GM12878 (cell line): ENCODE data around the gene IZUMO1. TPM values are rescaled to one million over a fixed set of nuclear protein-coding genes. Genes with fewer than 3 reads are reported as not detected.

Experiments used
- ATAC-seq: fragments of 200-7000 bp; cut with Tn5 transposase; 3 replicates; pipeline ENCODE4 v1.9.1; 2020; ENCODE audit warnings: mild to moderate bottlenecking, moderate library complexity
- BruUV-seq: library from RNA; stranded (reverse); fragments of 400-500 nt; replicated peaks from 2 replicates; lab custom pipeline; 2021; lab: Mats Ljungman, UMichigan
- CTCF ChIA-PET: fragments of 300-600 bp; sonication (Branson Sonifier 250); formaldehyde crosslinking; extraction: SDS; loops from one replicate; lab custom pipeline; 2021; ENCODE audit warnings: inconsistent platforms; lab: Yijun Ruan, JAX
- POLR2A ChIA-PET: fragments of 350-600 bp; formaldehyde crosslinking; extraction: SDS; loops from one replicate; lab custom pipeline; 2021; ENCODE audit warnings: inconsistent platforms; lab: Charles Lee
- RAD21 ChIA-PET: fragments of 300-600 bp; sonication (Branson Sonifier 250); formaldehyde crosslinking; loops from one replicate; lab custom pipeline; 2023; ENCODE audit warnings: antibody characterized with exemption; ENCODE audit not compliant: unreplicated experiment; lab: Charles Lee
- SMC1A ChIA-PET: fragments of 300-600 bp; sonication (Branson Sonifier 250); formaldehyde crosslinking; loops from one replicate; lab custom pipeline; 2023; ENCODE audit not compliant: unreplicated experiment, uncharacterized antibody; lab: Charles Lee
- DNase-seq: peaks from one replicate; pipeline ENCODE4 v3.0.0-alpha.2; 2011; ENCODE audit warnings: low read depth, low spot score
- FAIRE-seq: peaks from 3 replicates; lab custom pipeline; 2011; peaks lifted over from hg19 to GRCh38; lab: Jason Lieb, UNC
- H2AFZ ChIP-seq: 2 replicates; pipeline ENCODE4 v1.6.0; 2011; ENCODE audit warnings: low read depth, low read length, control low read depth; ENCODE audit not compliant: control insufficient read depth
- H3K27ac ChIP-seq: 2 replicates; pipeline ENCODE4 v1.5.1; 2011; ENCODE audit warnings: control low read depth; ENCODE audit not compliant: control insufficient read depth, insufficient read depth
- H3K27me3 ChIP-seq, 2 experiments: replicated peaks in 1 of 2; 2 replicates each; pipeline versions ENCODE4 v1.6.0 to v1.6.1; 2011; ENCODE audit warnings: low read length in 1 of 2; ENCODE audit not compliant: control insufficient read depth in 2 of 2, insufficient read depth in 2 of 2
- H3K36me3 ChIP-seq, 2 experiments: 2 replicates each; pipeline ENCODE4 v1.5.1; 2011; ENCODE audit warnings: low read length in 1 of 2; ENCODE audit not compliant: control insufficient read depth in 2 of 2, insufficient read depth in 2 of 2
- H3K4me1 ChIP-seq: 2 replicates; pipeline ENCODE4 v1.6.1; 2011; ENCODE audit warnings: mild to moderate bottlenecking, low read length, moderate library complexity, mixed read lengths; ENCODE audit not compliant: control insufficient read depth, insufficient read depth
- H3K4me2 ChIP-seq: 2 replicates; pipeline ENCODE4 v1.6.0; 2011; ENCODE audit warnings: control low read depth; ENCODE audit not compliant: control insufficient read depth, insufficient read depth
- H3K4me3 ChIP-seq: fragments of 200-600 bp; sonication (generic); 2 replicates; pipeline ENCODE4 v1.5.1; 2016
- H3K79me2 ChIP-seq: 2 replicates; pipeline ENCODE4 v1.6.0; 2011; ENCODE audit warnings: low read length; ENCODE audit not compliant: control insufficient read depth, insufficient read depth
- H3K9ac ChIP-seq: 2 replicates; pipeline ENCODE4 v1.8.0; 2011; ENCODE audit warnings: low read length, control low read depth, mixed read lengths; ENCODE audit not compliant: control insufficient read depth, insufficient read depth
- H3K9me3 ChIP-seq: replicated peaks from 3 replicates; pipeline ENCODE4 v1.5.1; 2011; ENCODE audit warnings: mild to moderate bottlenecking, low read length; ENCODE audit not compliant: control insufficient read depth, insufficient read depth
- H4K20me1 ChIP-seq: 2 replicates; pipeline ENCODE4 v1.6.0; 2011; ENCODE audit not compliant: control insufficient read depth, insufficient read depth
- E4F1 ChIP-seq: fragments of 450-650 bp; IDR thresholded peaks from 2 replicates; pipeline ENCODE4 v1.6.1; 2018; ENCODE audit warnings: borderline replicate concordance, mild to moderate bottlenecking; ENCODE audit not compliant: partially characterized antibody
- ETV6 ChIP-seq, 2 experiments: fragments of 450-650 bp in 1 of 2; IDR thresholded peaks in 1 of 2; conservative IDR thresholded peaks in 1 of 2; 2 replicates each; pipeline ENCODE4 v1.6.1; 2014; ENCODE audit warnings: antibody characterized with exemption in 1 of 2, borderline replicate concordance in 1 of 2, low read depth in 1 of 2, mild to moderate bottlenecking in 1 of 2, moderate library complexity in 1 of 2
- EZH2 ChIP-seq: IDR thresholded peaks from 2 replicates; pipeline ENCODE4 v1.6.1; 2012; ENCODE audit warnings: low read depth, mild to moderate bottlenecking, control low read depth, inconsistent platforms, low read length, borderline replicate concordance; ENCODE audit not compliant: control insufficient read depth
- MEF2A ChIP-seq: IDR thresholded peaks from 2 replicates; pipeline ENCODE4 v1.6.1; 2011; ENCODE audit warnings: low read depth, mild to moderate bottlenecking, low read length, moderate library complexity; ENCODE audit not compliant: insufficient read depth
- NFIC ChIP-seq: IDR thresholded peaks from 2 replicates; pipeline ENCODE4 v1.6.1; 2012; ENCODE audit warnings: low read depth, mild to moderate bottlenecking, inconsistent platforms, low read length, moderate library complexity
- PKNOX1 ChIP-seq: fragments of 450-650 bp; IDR thresholded peaks from 2 replicates; pipeline ENCODE4 v1.6.1; 2016; ENCODE audit warnings: mild to moderate bottlenecking
- POLR2A ChIP-seq: IDR thresholded peaks from 2 replicates; pipeline ENCODE4 v1.6.1; 2011; ENCODE audit warnings: low read depth, mild to moderate bottlenecking, low read length
- RUNX3 ChIP-seq: IDR thresholded peaks from 2 replicates; pipeline ENCODE4 v1.6.1; 2012; ENCODE audit warnings: low read length, inconsistent platforms
- TBL1XR1 ChIP-seq: IDR thresholded peaks from 2 replicates; pipeline ENCODE4 v1.6.1; 2012; ENCODE audit warnings: low read depth, low read length, improper control_type of control experiment
- ZBTB11 ChIP-seq: fragments of 450-650 bp; formaldehyde crosslinking; IDR thresholded peaks from 2 replicates; pipeline ENCODE4 v1.5.0; 2022; ENCODE audit warnings: mild to moderate bottlenecking, missing genetic modification characterization
- WGBS: methylation state at CpG from one replicate; pipeline ENCODE4 v1.1.6; 2016; ENCODE audit warnings: low lambda C conversion rate; ENCODE audit not compliant: insufficient replicate concordance, insufficient coverage; ENCODE audit errors: missing lambda C conversion rate; 5-methylcytosine and 5-hydroxymethylcytosine counted together
- in situ Hi-C: fragments of 300-500 bp; cut with MboI; formaldehyde crosslinking; loops from 9 replicates; pipeline ENCODE4 v1.14.3; 2018; ENCODE audit warnings: mixed read lengths
- intact Hi-C: fragments of 100-400 bp; cut with micrococcal nuclease; formaldehyde crosslinking; loops from one replicate; pipeline ENCODE4 v1.14.2; 2022; ENCODE audit not compliant: unreplicated experiment
- polyA plus RNA-seq, 11 experiments: library from polyadenylated mRNA; depleted of rRNA in 4 of 11; unstranded in 6 of 11; stranded (reverse) in 5 of 11; fragments of >200 nt; fragmentation: Nextera tagmentation in 4 of 11; fragmentation: Illumina TruSeq in 1 of 11; extraction: Ambion mirVana in 4 of 11; extraction: Trizol in 1 of 11; gene quantifications; 1 replicate in 1 of 11; 2 replicates in 10 of 11; pipeline versions ENCODE4 v1.2.1 to v1.2.3, GENCODE V29; 2011 to 2016; ENCODE audit warnings: inconsistent platforms in 2 of 11, missing spikeins in 2 of 11, low read depth in 1 of 11
- total RNA-seq, 4 experiments: library from RNA; depleted of rRNA in 3 of 4; stranded (reverse); fragments of >200 nt in 3 of 4; fragmentation: Illumina TruSeq in 1 of 4; extraction: Trizol in 1 of 4; gene quantifications; 2 replicates each; pipeline versions ENCODE4 v1.2.1 to v1.2.3, GENCODE V29; 2013 to 2021

IZUMO1 gene
- total and polyA plus RNA-seq, 10 of the 15 experiments (the other 5 are each of a cell fraction or from before 2014, with no cell fraction given), result not detected

- no peak overlapping the region for H3K27ac ChIP-seq
- DNase-seq, result no peak
- H3K9me3 ChIP-seq, result no peaks in the 10 kb centered on the region; the same call in 2 of the 3 replicates
- in situ Hi-C loops (no loop called here), intact Hi-C loops (no loop called here)
- ChIA-PET POLR2A (no interaction called here), RAD21 (no interaction called here), CTCF (interaction anchor here (1.3 kb wide), 1 partner anchor 63 kb away, joined by 3 read pairs; no protein-coding TSS in a partner anchor), SMC1A (no interaction called here)
- no peak overlapping the region for H3K9ac ChIP-seq
- no peaks in the 10 kb centered on the region for H3K36me3 ChIP-seq
- H3K4me2 ChIP-seq, result no peak overlapping the region
- no peak for FAIRE-seq
- BruUV-seq, result no TSS peak
- H3K79me2 ChIP-seq, result no peaks in the 10 kb centered on the region
- peaks cover 5% of the 10 kb centered on the region for H3K4me1 ChIP-seq
- WGBS, result 73% methylated on average over 21 of the region's 22 CpGs
- ATAC-seq, result no peak
- H2AFZ ChIP-seq, result no peak overlapping the region
- H4K20me1 ChIP-seq, result no peaks in the 10 kb centered on the region
- no peak overlapping the region for H3K4me3 ChIP-seq
- H3K27me3 ChIP-seq, result peaks cover 6 to 9% of the 10 kb centered on the region in 2 experiments; a peak in 3 of 4 replicates
- no peak for TF ChIP-seq RUNX3
- TF ChIP-seq PKNOX1, result no peak
- no peak for TF ChIP-seq ZBTB11
- no peak for TF ChIP-seq POLR2A
- no peak for TF ChIP-seq EZH2
- no peak for TF ChIP-seq MEF2A
- no peak for TF ChIP-seq TBL1XR1
- TF ChIP-seq E4F1, result no peak
- TF ChIP-seq NFIC, result no peak
- TF ChIP-seq ETV6 (conservative IDR thresholded peaks at IDR 0.05 in 1 of 2, IDR thresholded peaks at IDR 0.05 in 1 of 2; ENCODE audit: borderline replicate concordance in 1 of 2, low read depth in 1 of 2), result no peak
Observed at GRCh38 chr19:48737360-48737998, 9.2 kb downstream of the IZUMO1 start.
